GM12891 (cell line): ENCODE data around the gene RFFL.

Experiments used
- POLR2A ChIP-seq: IDR thresholded peaks from 2 replicates; pipeline ENCODE4 v1.6.1; 2011; ENCODE audit warnings: low read depth, low read length, control low read depth
- POLR2AphosphoS5 ChIP-seq: IDR thresholded peaks from 2 replicates; pipeline ENCODE4 v1.6.1; 2011; ENCODE audit warnings: low read depth, low read length, control low read depth
- POU2F2 ChIP-seq: IDR thresholded peaks from 2 replicates; pipeline ENCODE4 v1.6.1; 2011; ENCODE audit warnings: low read depth, mild to moderate bottlenecking, control low read depth, low read length, moderate library complexity
- TAF1 ChIP-seq: IDR thresholded peaks from 2 replicates; pipeline ENCODE4 v1.6.1; 2011; ENCODE audit warnings: low read depth, low read length, control low read depth

- TF ChIP-seq POLR2A, result no peak
- TF ChIP-seq TAF1, result no peak
- peak; percentile 12; the same call in 1 of the 2 replicates for TF ChIP-seq POLR2AphosphoS5
- no peak for TF ChIP-seq POU2F2
Measured at GRCh38 chr17:35051579-35052240, 11.8 kb downstream of the RFFL start.
